B cell (primary cell): ENCODE measurements around the gene GET4. TPM values are rescaled to one million over a fixed set of nuclear protein-coding genes. Genes with fewer than 3 reads are reported as not detected.

Experiments
- ATAC-seq: fragments of 200-7000 bp; cut with Tn5 transposase; one replicate; pipeline ENCODE4 v1.10.0; 2021; ENCODE audit warnings: low read depth, mild to moderate bottlenecking, moderate number of reproducible peaks, moderate library complexity
- CTCF ChIA-PET: fragments of 350-600 bp; sonication (Branson Sonifier 250); formaldehyde crosslinking; loops from one replicate; lab custom pipeline; 2021; ENCODE audit warnings: antibody characterized with exemption, inconsistent platforms; lab: Charles Lee
- POLR2A ChIA-PET: fragments of 350-600 bp; sonication (Branson Sonifier 250); formaldehyde crosslinking; loops from one replicate; lab custom pipeline; 2021; ENCODE audit warnings: antibody characterized with exemption; lab: Charles Lee
- DNase-seq: peaks from one replicate; pipeline ENCODE4 v3.0.0; 2013
- H2AFZ ChIP-seq: 2 replicates; pipeline ENCODE4 v1.6.1; 2012; ENCODE audit warnings: mild to moderate bottlenecking, low read depth, low read length; ENCODE audit not compliant: insufficient read depth, poor library complexity, severe bottlenecking
- H3K27ac ChIP-seq, 2 donors: 1 replicate in 1 of 2; 2 replicates in 1 of 2; pipeline ENCODE4 v1.5.1; 2012 to 2013; ENCODE audit warnings: low read length in 2 of 2, mild to moderate bottlenecking in 2 of 2, moderate library complexity in 1 of 2
- H3K27me3 ChIP-seq, 4 experiments: fragments of 200-600 bp in 1 of 4; sonication (generic) in 1 of 4; replicated peaks in 1 of 4; 1 replicate in 2 of 4; 2 replicates in 2 of 4; pipeline versions ENCODE4 v1.6.1 to v1.7.0; 2013 to 2016; ENCODE audit warnings: low read length in 3 of 4, mild to moderate bottlenecking in 2 of 4, mixed read lengths in 1 of 4, moderate library complexity in 1 of 4; ENCODE audit not compliant: insufficient read depth in 4 of 4, control insufficient read depth in 3 of 4; ENCODE audit errors: control extremely low read depth in 1 of 4
- H3K36me3 ChIP-seq, 2 experiments: replicated peaks in 1 of 2; 1 replicate in 1 of 2; 2 replicates in 1 of 2; pipeline versions ENCODE4 v1.6.1 to v1.7.1; 2013; ENCODE audit warnings: low read length in 1 of 2; ENCODE audit not compliant: insufficient read depth in 2 of 2, control insufficient read depth in 1 of 2; ENCODE audit errors: control extremely low read depth in 1 of 2, extremely low read depth in 1 of 2
- H3K4me1 ChIP-seq, 2 donors: fragments of 200-600 bp in 1 of 2; sonication (generic) in 1 of 2; 1 replicate in 1 of 2; 2 replicates in 1 of 2; pipeline versions ENCODE4 v1.5.1 to v1.6.1; 2013 to 2017; ENCODE audit warnings: low read length in 2 of 2; ENCODE audit not compliant: control insufficient read depth in 2 of 2, insufficient read depth in 2 of 2
- H3K4me2 ChIP-seq: replicated peaks from 2 replicates; pipeline ENCODE3; 2012; ENCODE audit warnings: mild to moderate bottlenecking, low read depth, low read length; ENCODE audit not compliant: poor library complexity, severe bottlenecking
- H3K4me3 ChIP-seq, 5 experiments: fragments of 200-600 bp in 1 of 5; sonication (generic) in 1 of 5; 1 replicate in 3 of 5; 2 replicates in 2 of 5; pipeline versions ENCODE4 v1.5.1 to v1.7.0; 2011 to 2016; ENCODE audit warnings: low read length in 4 of 5, mild to moderate bottlenecking in 4 of 5, low read depth in 2 of 5, control low read depth in 1 of 5, moderate library complexity in 1 of 5; ENCODE audit not compliant: insufficient read depth in 1 of 5; ENCODE audit errors: control extremely low read depth in 1 of 5, extremely low read depth in 1 of 5
- H3K79me2 ChIP-seq: fragments of 200-600 bp; sonication (generic); one replicate; pipeline ENCODE4 v1.6.0; 2016; ENCODE audit warnings: low read length; ENCODE audit not compliant: control insufficient read depth, insufficient read depth
- H3K9ac ChIP-seq: fragments of 200-600 bp; sonication (generic); 2 replicates; pipeline ENCODE4 v1.6.1; 2017; ENCODE audit warnings: mild to moderate bottlenecking, low read length, moderate library complexity
- H3K9me3 ChIP-seq, 3 donors: one replicate each; pipeline versions ENCODE4 v1.6.1 to v1.7.1; 2013; ENCODE audit warnings: low read length in 2 of 3; ENCODE audit not compliant: control insufficient read depth in 2 of 3, insufficient read depth in 1 of 3; ENCODE audit errors: control extremely low read depth in 1 of 3
- H4K20me1 ChIP-seq: 2 replicates; pipeline ENCODE4 v1.6.0; 2012; ENCODE audit warnings: mild to moderate bottlenecking, low read length; ENCODE audit not compliant: insufficient read depth, control insufficient read depth, poor library complexity, severe bottlenecking
- H3K27ac Mint-ChIP-seq: one replicate; pipeline ENCODE4 v1.8.0; 2021; ENCODE audit warnings: mixed read lengths
- H3K27me3 Mint-ChIP-seq: one replicate; pipeline ENCODE4 v1.8.0; 2021; ENCODE audit warnings: mixed read lengths
- H3K4me1 Mint-ChIP-seq: one replicate; pipeline ENCODE4 v1.8.0; 2021; ENCODE audit warnings: mixed read lengths
- H3K4me3 Mint-ChIP-seq: one replicate; pipeline ENCODE4 v1.8.0; 2021; ENCODE audit warnings: mixed read lengths
- H3K9me3 Mint-ChIP-seq: one replicate; pipeline ENCODE4 v1.8.0; 2022; ENCODE audit warnings: mixed read lengths; ENCODE audit not compliant: insufficient read depth
- CTCF ChIP-seq: fragments of 200-600 bp; IDR thresholded peaks from one replicate; pipeline ENCODE4 v1.8.0; 2022; ENCODE audit warnings: antibody characterized with exemption, mild to moderate bottlenecking
- EZH2 ChIP-seq: IDR thresholded peaks from 2 replicates; pipeline ENCODE4 v1.6.1; 2012; ENCODE audit warnings: borderline replicate concordance, low read depth, mild to moderate bottlenecking, moderate library complexity, low read length; ENCODE audit not compliant: insufficient read depth, poor library complexity, severe bottlenecking
- WGBS: methylation state at CpG from one replicate; pipeline ENCODE4 v1.1.5; 2013; ENCODE audit warnings: missing lambda C conversion rate; ENCODE audit not compliant: insufficient coverage; 5-methylcytosine and 5-hydroxymethylcytosine counted together
- intact Hi-C: fragments of 100-400 bp; cut with micrococcal nuclease; formaldehyde crosslinking; loops from one replicate; pipeline ENCODE4 v1.10.0; 2022
- polyA plus RNA-seq: library from polyadenylated mRNA; depleted of rRNA; stranded (reverse); fragments of >200 nt; gene quantifications from 2 replicates; pipeline ENCODE4 v1.2.3, GENCODE V29; 2012
- total RNA-seq, 2 donors: library from RNA; stranded (reverse); fragments of 120-200 nt in 1 of 2; gene quantifications; 1 replicate in 1 of 2; 2 replicates in 1 of 2; pipeline versions ENCODE4 v1.2.3 to v1.2.4, GENCODE V29; 2013 to 2022

The GET4 gene
- total and polyA plus RNA-seq, 2 donors (not counting 1 experiment from before 2014, with no cell fraction given), result 53.5 to 65.5 TPM

DNA sequence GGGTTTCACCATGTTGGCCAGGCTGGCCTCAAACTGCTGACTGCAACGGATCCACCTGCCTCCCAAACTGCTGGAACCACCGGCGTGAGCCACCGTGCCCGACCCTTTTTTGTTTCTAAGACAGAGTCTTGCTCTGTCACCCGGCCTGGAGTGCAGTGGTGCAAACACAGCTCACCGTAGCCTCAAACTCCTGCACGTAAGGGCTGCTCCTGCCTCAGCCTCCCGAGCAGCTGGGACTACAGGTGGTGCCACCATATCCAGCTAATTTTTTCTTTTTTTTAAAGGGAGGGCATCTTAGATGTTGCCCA lies 41.7 kb downstream of the GET4 start:
- ChIA-PET POLR2A (no interaction called here), CTCF (interaction anchor here (1.3 kb wide), 1 partner anchor 8 kb away, joined by 3 read pairs; no protein-coding TSS in a partner anchor)
- intact Hi-C loops, result loop anchor here (10.0 kb wide), 1 partner anchor 147 kb away; no protein-coding TSS in a partner anchor
- DNase-seq (no peak), ATAC-seq (no peak)
- Histone ChIP-seq H4K20me1 (no peaks in the 10 kb centered on the region), H3K27ac (no peak overlapping the region), H3K4me2 (no peak overlapping the region), H3K36me3 (no peaks in the 10 kb centered on the region), H3K4me1 (peaks cover 13 to 24% of the 10 kb centered on the region in 2 donors), H3K9me3 (peaks cover 0 to 4% (median 0%) of the 10 kb centered on the region in 3 donors), H3K79me2 (no peaks in the 10 kb centered on the region), H3K9ac (no peak overlapping the region), H3K27me3 (no peaks in the 10 kb centered on the region), H2AFZ (no peak overlapping the region), H3K4me3 (no peak overlapping the region)
- 90% methylated on average over 8 of the region's 9 CpGs for WGBS
- H3K4me3 Mint-ChIP-seq, result no peak overlapping the region
- TF ChIP-seq CTCF (no peak), EZH2 (no peak)
- no peaks in the 10 kb centered on the region for H3K27me3 Mint-ChIP-seq
- H3K4me1 Mint-ChIP-seq, result peaks cover 16% of the 10 kb centered on the region
- H3K27ac Mint-ChIP-seq, result no peak overlapping the region
- no peaks in the 10 kb centered on the region for H3K9me3 Mint-ChIP-seq

GRCh38 chr7:918441-919113 lies 42.2 kb downstream of the GET4 start:
- H4K20me1 ChIP-seq, result no peaks in the 10 kb centered on the region
- H3K4me2 ChIP-seq, result no peak overlapping the region
- no peak overlapping the region for H3K4me3 ChIP-seq
- no peaks in the 10 kb centered on the region for H3K27me3 ChIP-seq
- peaks cover 17 to 29% of the 10 kb centered on the region in 2 donors for H3K4me1 ChIP-seq
- no peaks in the 10 kb centered on the region for H3K36me3 ChIP-seq
- ChIA-PET POLR2A (no interaction called here), CTCF (interaction anchor here (1.3 kb wide), 1 partner anchor 9 kb away, joined by 3 read pairs; no protein-coding TSS in a partner anchor)
- intact Hi-C loops, result loop anchor here (10.0 kb wide), 1 partner anchor 146 kb away; no protein-coding TSS in a partner anchor
- TF ChIP-seq CTCF, result no peak
- TF ChIP-seq EZH2, result no peak
- H3K27ac Mint-ChIP-seq, result no peak overlapping the region
- DNase-seq, result no peak
- no peak overlapping the region for H3K27ac ChIP-seq
- ATAC-seq, result no peak
- H3K4me1 Mint-ChIP-seq, result peaks cover 21% of the 10 kb centered on the region
- H3K9ac ChIP-seq, result no peak overlapping the region
- 93% methylated on average over 18 of the region's 21 CpGs for WGBS
- no peak overlapping the region for H2AFZ ChIP-seq
- H3K27me3 Mint-ChIP-seq, result no peaks in the 10 kb centered on the region
- H3K9me3 ChIP-seq, result peaks cover 0 to 4% (median 0%) of the 10 kb centered on the region in 3 donors
- H3K79me2 ChIP-seq, result no peaks in the 10 kb centered on the region
- no peak overlapping the region for H3K4me3 Mint-ChIP-seq
- no peaks in the 10 kb centered on the region for H3K9me3 Mint-ChIP-seq
